H1 (cell line): ENCODE results near the gene TRABD2A. TPM values are rescaled to one million over a fixed set of nuclear protein-coding genes. Genes with fewer than 3 reads are reported as not detected.

Experiments
- CTCF ChIA-PET: fragments of 300-600 bp; sonication (Branson Sonifier 250); formaldehyde crosslinking; loops from one replicate; lab custom pipeline; 2021; ENCODE audit not compliant: partially characterized antibody; lab: Charles Lee
- POLR2A ChIA-PET: fragments of 300-600 bp; sonication (Branson Sonifier 250); formaldehyde crosslinking; loops from one replicate; lab custom pipeline; 2021; ENCODE audit warnings: inconsistent platforms; ENCODE audit not compliant: partially characterized antibody; lab: Charles Lee
- DNase-seq, 2 experiments: peaks; one replicate each; pipeline versions ENCODE4 v3.0.0 to v3.0.0-alpha.2; 2010 to 2022; ENCODE audit warnings: low spot score in 2 of 2, low read depth in 1 of 2, mixed read lengths in 1 of 2
- FAIRE-seq: peaks from 2 replicates; lab custom pipeline; 2011; peaks lifted over from hg19 to GRCh38; lab: Jason Lieb, UNC
- H2AFZ ChIP-seq: 2 replicates; pipeline ENCODE4 v1.8.1; 2012; ENCODE audit warnings: low read length, inconsistent platforms
- H2AK5ac ChIP-seq: 2 replicates; pipeline ENCODE4 v1.6.1; 2013; ENCODE audit warnings: low read depth, low read length
- H2BK120ac ChIP-seq: replicated peaks from 2 replicates; pipeline ENCODE3; 2013; ENCODE audit warnings: low read depth, low read length, inconsistent platforms
- H2BK12ac ChIP-seq: 2 replicates; pipeline ENCODE4 v1.6.1; 2013; ENCODE audit warnings: low read depth, low read length
- H2BK15ac ChIP-seq: 2 replicates; pipeline ENCODE4 v1.6.1; 2013; ENCODE audit warnings: low read length
- H2BK20ac ChIP-seq: 2 replicates; pipeline ENCODE4 v1.6.1; 2013; ENCODE audit warnings: low read length
- H2BK5ac ChIP-seq: 2 replicates; pipeline ENCODE4 v1.6.1; 2013; ENCODE audit warnings: low read depth, low read length
- H3K14ac ChIP-seq: 2 replicates; pipeline ENCODE4 v1.6.1; 2013; ENCODE audit warnings: inconsistent platforms; ENCODE audit not compliant: insufficient read length
- H3K18ac ChIP-seq: 2 replicates; pipeline ENCODE4 v1.6.1; 2013; ENCODE audit warnings: low read length; ENCODE audit errors: extremely low read depth
- H3K23ac ChIP-seq: 2 replicates; pipeline ENCODE4 v1.6.1; 2013; ENCODE audit warnings: inconsistent platforms; ENCODE audit not compliant: insufficient read length
- H3K23me2 ChIP-seq: 2 replicates; pipeline ENCODE4 v1.6.1; 2013; ENCODE audit warnings: low read depth, low read length
- H3K27ac ChIP-seq: 2 replicates; pipeline ENCODE4 v1.6.1; 2011; ENCODE audit warnings: low read depth, low read length, inconsistent platforms
- H3K27me3 ChIP-seq, 4 experiments: replicated peaks in 1 of 4; 1 replicate in 1 of 4; 2 replicates in 3 of 4; pipeline versions ENCODE4 v1.6.1 to v1.8.1; 2011 to 2013; ENCODE audit warnings: low read length in 3 of 4, mild to moderate bottlenecking in 3 of 4, inconsistent platforms in 2 of 4, mixed read lengths in 2 of 4, moderate library complexity in 1 of 4; ENCODE audit not compliant: control insufficient read depth in 3 of 4, insufficient read depth in 3 of 4; ENCODE audit errors: extremely low read depth in 1 of 4
- H3K36me3 ChIP-seq, 4 experiments: 2 replicates each; pipeline versions ENCODE4 v1.6.1 to v1.8.1; 2011 to 2013; ENCODE audit warnings: mild to moderate bottlenecking in 4 of 4, low read length in 3 of 4, moderate library complexity in 2 of 4, control low read depth in 1 of 4, inconsistent platforms in 1 of 4; ENCODE audit not compliant: insufficient read depth in 4 of 4, control insufficient read depth in 2 of 4
- H3K4ac ChIP-seq: replicated peaks from 2 replicates; pipeline ENCODE3; 2013; ENCODE audit warnings: low read length, low read depth, mixed read lengths, inconsistent platforms; ENCODE audit not compliant: insufficient read length
- H3K4me1 ChIP-seq, 4 experiments: replicated peaks in 1 of 4; 1 replicate in 1 of 4; 2 replicates in 3 of 4; pipeline versions ENCODE4 v1.6.1 to v1.8.1; 2011 to 2013; ENCODE audit warnings: low read length in 3 of 4, inconsistent platforms in 2 of 4, mixed read lengths in 1 of 4; ENCODE audit not compliant: insufficient read depth in 4 of 4, control insufficient read depth in 3 of 4
- H3K4me2 ChIP-seq, 2 experiments: 2 replicates each; pipeline versions ENCODE4 v1.6.1 to v1.8.1; 2011 to 2013; ENCODE audit warnings: low read depth in 2 of 2, low read length in 2 of 2, control low read depth in 1 of 2, inconsistent platforms in 1 of 2, mild to moderate bottlenecking in 1 of 2; ENCODE audit not compliant: insufficient read depth in 1 of 2
- H3K4me3 ChIP-seq, 4 experiments: fragments of 200-600, 300-600 bp in 1 of 4; sonication (generic), shearing (Covaris generic), sonication (Bioruptor Twin) in 1 of 4; 2 replicates each; pipeline versions ENCODE4 v1.5.1 to v1.8.1; 2011 to 2016; ENCODE audit warnings: low read length in 4 of 4, low read depth in 3 of 4, control low read depth in 2 of 4, inconsistent platforms in 2 of 4, mild to moderate bottlenecking in 2 of 4, mixed read lengths in 1 of 4, moderate library complexity in 1 of 4; ENCODE audit not compliant: insufficient read depth in 2 of 4; ENCODE audit errors: extremely low read depth in 1 of 4
- H3K56ac ChIP-seq: replicated peaks from 2 replicates; pipeline ENCODE3; 2013; ENCODE audit warnings: low read depth, mild to moderate bottlenecking, mixed read lengths, low read length, inconsistent platforms; ENCODE audit not compliant: insufficient read length
- H3K79me1 ChIP-seq: 2 replicates; pipeline ENCODE4 v1.6.1; 2013; ENCODE audit warnings: low read depth, low read length, control low read depth
- H3K79me2 ChIP-seq, 2 experiments: 2 replicates each; pipeline versions ENCODE4 v1.6.1 to v1.8.1; 2012 to 2013; ENCODE audit warnings: low read length in 2 of 2, mild to moderate bottlenecking in 2 of 2, inconsistent platforms in 1 of 2; ENCODE audit not compliant: insufficient read depth in 2 of 2, control insufficient read depth in 1 of 2
- H3K9ac ChIP-seq, 4 experiments: replicated peaks in 1 of 4; 1 replicate in 1 of 4; 2 replicates in 3 of 4; pipeline versions ENCODE4 v1.6.1 to v1.8.1; 2011 to 2013; ENCODE audit warnings: low read depth in 3 of 4, low read length in 3 of 4, control low read depth in 2 of 4, mild to moderate bottlenecking in 2 of 4, moderate library complexity in 2 of 4, inconsistent platforms in 1 of 4; ENCODE audit errors: extremely low read depth in 1 of 4
- H3K9me3 ChIP-seq, 2 experiments: 2 replicates each; pipeline versions ENCODE4 v1.6.1 to v1.8.1; 2012 to 2013; ENCODE audit warnings: mild to moderate bottlenecking in 2 of 2, moderate library complexity in 2 of 2, control low read depth in 1 of 2, inconsistent platforms in 1 of 2, low read depth in 1 of 2, low read length in 1 of 2, mixed read lengths in 1 of 2; ENCODE audit not compliant: insufficient read depth in 2 of 2
- H4K20me1 ChIP-seq, 2 experiments: replicated peaks in 1 of 2; 2 replicates each; pipeline versions ENCODE3 to v1.8.1; 2011 to 2013; ENCODE audit warnings: inconsistent platforms in 2 of 2, low read length in 2 of 2, mild to moderate bottlenecking in 1 of 2; ENCODE audit not compliant: insufficient read depth in 2 of 2, control insufficient read depth in 1 of 2
- H4K5ac ChIP-seq: 2 replicates; pipeline ENCODE4 v1.6.1; 2013; ENCODE audit warnings: low read length, low read depth, mixed read lengths, inconsistent platforms; ENCODE audit not compliant: insufficient read length
- H4K8ac ChIP-seq: 2 replicates; pipeline ENCODE4 v1.8.0; 2013; ENCODE audit warnings: mild to moderate bottlenecking, moderate library complexity, low read length, inconsistent platforms; ENCODE audit not compliant: insufficient read depth; ENCODE audit errors: extremely low read depth
- H4K91ac ChIP-seq: replicated peaks from 2 replicates; pipeline ENCODE3; 2013; ENCODE audit warnings: low read length, mixed read lengths, inconsistent platforms; ENCODE audit not compliant: insufficient read length
- BCL11A ChIP-seq, 2 experiments: IDR thresholded peaks; one replicate each; pipeline ENCODE4 v1.6.1; 2011; ENCODE audit warnings: low read depth in 2 of 2, low read length in 2 of 2, mild to moderate bottlenecking in 2 of 2
- CHD1 ChIP-seq: IDR thresholded peaks from 2 replicates; pipeline ENCODE4 v1.6.1; 2012; ENCODE audit warnings: low read depth, low read length, improper control_type of control experiment
- CREB1 ChIP-seq: IDR thresholded peaks from 2 replicates; pipeline ENCODE4 v1.6.1; 2012; ENCODE audit warnings: inconsistent platforms
- CTBP2 ChIP-seq: IDR thresholded peaks from 2 replicates; pipeline ENCODE4 v1.7.0; 2011; ENCODE audit warnings: borderline replicate concordance, mild to moderate bottlenecking, moderate library complexity, mixed read lengths, low read length; ENCODE audit not compliant: insufficient read depth, insufficient read length
- FOSL1 ChIP-seq: IDR thresholded peaks from 2 replicates; pipeline ENCODE4 v1.6.1; 2011; ENCODE audit warnings: mild to moderate bottlenecking, low read depth, low read length, moderate library complexity; ENCODE audit not compliant: insufficient read depth
- GABPA ChIP-seq: IDR thresholded peaks from 2 replicates; pipeline ENCODE4 v1.6.1; 2011; ENCODE audit warnings: mild to moderate bottlenecking, low read length, moderate library complexity, borderline replicate concordance; ENCODE audit not compliant: insufficient read depth
- MAX ChIP-seq: IDR thresholded peaks from 2 replicates; pipeline ENCODE4 v1.6.1; 2012; ENCODE audit warnings: inconsistent platforms
- NRF1 ChIP-seq: IDR thresholded peaks from 2 replicates; pipeline ENCODE4 v1.6.1; 2011; ENCODE audit warnings: mild to moderate bottlenecking, low read depth, low read length, improper control_type of control experiment
- POLR2A ChIP-seq, 2 experiments: IDR thresholded peaks; 1 replicate in 1 of 2; 2 replicates in 1 of 2; pipeline ENCODE4 v1.6.1; 2011; ENCODE audit warnings: low read depth in 2 of 2, low read length in 2 of 2, mild to moderate bottlenecking in 2 of 2; ENCODE audit errors: control extremely low read depth in 1 of 2
- RAD21 ChIP-seq, 2 experiments: IDR thresholded peaks in 1 of 2; conservative IDR thresholded peaks in 1 of 2; 2 replicates each; pipeline ENCODE4 v1.6.1; 2011; ENCODE audit warnings: low read depth in 2 of 2, low read length in 2 of 2, improper control_type of control experiment in 1 of 2, inconsistent platforms in 1 of 2, mild to moderate bottlenecking in 1 of 2, moderate library complexity in 1 of 2
- SIN3A ChIP-seq, 2 experiments: IDR thresholded peaks in 1 of 2; conservative IDR thresholded peaks in 1 of 2; 2 replicates each; pipeline ENCODE4 v1.6.1; 2011 to 2012; ENCODE audit warnings: low read length in 2 of 2, improper control_type of control experiment in 1 of 2, low read depth in 1 of 2, mild to moderate bottlenecking in 1 of 2
- SP1 ChIP-seq: IDR thresholded peaks from 2 replicates; pipeline ENCODE4 v1.6.1; 2011; ENCODE audit warnings: low read depth, low read length
- SRF ChIP-seq: IDR thresholded peaks from 2 replicates; pipeline ENCODE4 v1.6.1; 2011; ENCODE audit warnings: mild to moderate bottlenecking, low read depth, low read length, moderate library complexity
- SUZ12 ChIP-seq: fragments of 200-600 bp; sonication (generic); IDR thresholded peaks from 2 replicates; pipeline ENCODE4 v1.6.1; 2012; ENCODE audit warnings: mild to moderate bottlenecking, inconsistent platforms, low read length, moderate library complexity, mixed read lengths
- TCF12 ChIP-seq: IDR thresholded peaks from 2 replicates; pipeline ENCODE4 v1.6.1; 2011; ENCODE audit warnings: low read depth, mild to moderate bottlenecking, low read length
- WGBS, 2 experiments: shearing (Covaris generic) in 1 of 2; methylation state at CpG; one replicate each; pipeline versions ENCODE4 v1.1.6 to v1.1.7; 2013 to 2015; ENCODE audit warnings: low lambda C conversion rate in 2 of 2, mixed read lengths in 2 of 2, inconsistent platforms in 1 of 2, low coverage in 1 of 2, missing lambda C conversion rate in 1 of 2; ENCODE audit not compliant: insufficient replicate concordance in 2 of 2, insufficient coverage in 1 of 2, insufficient read length in 1 of 2; ENCODE audit errors: extremely low coverage in 1 of 2, missing lambda C conversion rate in 1 of 2; 5-methylcytosine and 5-hydroxymethylcytosine counted together
- polyA plus RNA-seq, 7 experiments: library from polyadenylated mRNA; depleted of rRNA in 3 of 7; stranded (reverse) in 5 of 7; unstranded in 2 of 7; fragments of >200 nt in 5 of 7; fragments of 200-250 nt in 2 of 7; gene quantifications; 1 replicate in 5 of 7; 2 replicates in 1 of 7; 4 replicates in 1 of 7; pipeline versions ENCODE4 v1.2.1 to v1.2.3, GENCODE V29; 2011 to 2013; ENCODE audit warnings: missing spikeins in 2 of 7, mixed read lengths in 2 of 7
- total RNA-seq: library from RNA; stranded (reverse); fragmentation: NEBNext Ultra II Directional; extraction: Animal tissue kit (Norgen Biotek cat#: 25700); gene quantifications from 2 replicates; pipeline ENCODE4 v1.2.1, GENCODE V29; 2021

The TRABD2A gene
- total and polyA plus RNA-seq, 2 of the 8 experiments (the other 6 are each of a cell fraction or from before 2014, with no cell fraction given): 17.3 to 18.6 TPM

- H3K4me3 ChIP-seq: no peak overlapping the region
- H4K5ac ChIP-seq: no peak overlapping the region
- H3K27ac ChIP-seq: no peak overlapping the region
- H3K18ac ChIP-seq: no peak overlapping the region
- no peak overlapping the region for H3K14ac ChIP-seq
- ChIA-PET POLR2A (no interaction called here), CTCF (no interaction called here)
- no peak overlapping the region for H4K91ac ChIP-seq
- H4K20me1 ChIP-seq: no peaks in the 10 kb centered on the region
- no peak overlapping the region for H3K23ac ChIP-seq
- H2AFZ ChIP-seq: no peak overlapping the region
- DNase-seq (no peak), FAIRE-seq (no peak)
- no peak overlapping the region for H2BK20ac ChIP-seq
- no peaks in the 10 kb centered on the region for H3K79me1 ChIP-seq
- H2BK5ac ChIP-seq: no peak overlapping the region
- no peaks in the 10 kb centered on the region for H3K23me2 ChIP-seq
- peaks cover 2 to 5% of the 10 kb centered on the region in 2 experiments; a peak in 2 of 4 replicates for H3K9me3 ChIP-seq
- no peaks in the 10 kb centered on the region for H3K4me1 ChIP-seq
- 82% methylated on average over 1 of the region's 1 CpG; no CpG with 5 or more reads in 1 of the 2 experiments for WGBS, 2 experiments
- no peak overlapping the region for H3K4me2 ChIP-seq
- H2BK12ac ChIP-seq: no peak overlapping the region
- H3K4ac ChIP-seq: no peak overlapping the region
- H3K79me2 ChIP-seq: no peaks in the 10 kb centered on the region
- H3K27me3 ChIP-seq: no peaks in the 10 kb centered on the region
- no peak overlapping the region for H4K8ac ChIP-seq
- no peak overlapping the region for H3K56ac ChIP-seq
- no peak overlapping the region for H3K9ac ChIP-seq
- no peak overlapping the region for H2BK120ac ChIP-seq
- no peak overlapping the region for H2AK5ac ChIP-seq
- no peak overlapping the region for H2BK15ac ChIP-seq
- H3K36me3 ChIP-seq: no peaks in the 10 kb centered on the region
- TF ChIP-seq SP1 (no peak), CREB1 (no peak), TCF12 (no peak), SUZ12 (no peak), CTBP2 (no peak), SIN3A (conservative IDR thresholded peaks at IDR 0.05 in 1 of 2, IDR thresholded peaks at IDR 0.05 in 1 of 2; ENCODE audit: low read depth in 1 of 2, low read length in 2 of 2) (no peak), CHD1 (no peak), RAD21 (IDR thresholded peaks at IDR 0.05 in 1 of 2, conservative IDR thresholded peaks at IDR 0.05 in 1 of 2; ENCODE audit: low read depth in 2 of 2, low read length in 2 of 2) (no peak), FOSL1 (no peak), POLR2A (IDR thresholded peaks at IDR 0.05; ENCODE audit: control extremely low read depth in 1 of 2, low read depth in 2 of 2, low read length in 2 of 2) (no peak), MAX (no peak), GABPA (no peak), NRF1 (no peak), SRF (no peak), BCL11A (IDR thresholded peaks at IDR 0.05; ENCODE audit: low read depth in 2 of 2, low read length in 2 of 2) (no peak)
These were observed 104.9 kb downstream of the TRABD2A start for GRCh38 chr2:84776011-84776410.
